HepG2 (cell line): ENCODE measurements around the gene SMC1B. TPM values are rescaled to one million over a fixed set of nuclear protein-coding genes. Genes with fewer than 3 reads are reported as not detected.

Experiments used
- KLF12 ChIP-seq: sonication (generic); formaldehyde crosslinking; IDR thresholded peaks from 2 replicates; pipeline ENCODE4 v1.4.0; 2020; ENCODE audit warnings: missing genetic modification reagents, borderline replicate concordance
- MTERF4 ChIP-seq: sonication (generic); formaldehyde crosslinking; IDR thresholded peaks from 2 replicates; pipeline ENCODE4 v1.8.0; 2023; ENCODE audit warnings: mild to moderate bottlenecking, missing genetic modification reagents
- NFAT5 ChIP-seq: sonication (generic); formaldehyde crosslinking; IDR thresholded peaks from 2 replicates; pipeline ENCODE4 v1.4.0; 2020; ENCODE audit warnings: missing genetic modification reagents
- PHF8 ChIP-seq: sonication (generic); formaldehyde crosslinking; IDR thresholded peaks from 2 replicates; pipeline ENCODE4 v1.5.0; 2020; ENCODE audit warnings: missing genetic modification reagents
- TERF1 ChIP-seq: sonication (generic); formaldehyde crosslinking; IDR thresholded peaks from 2 replicates; pipeline ENCODE4 v1.8.0; 2022; ENCODE audit warnings: mild to moderate bottlenecking, missing genetic modification reagents, moderate library complexity
- ZBTB40 ChIP-seq, 2 experiments: fragments of 450-650 bp in 1 of 2; sonication (generic) in 1 of 2; formaldehyde crosslinking in 1 of 2; IDR thresholded peaks; 2 replicates each; pipeline versions ENCODE4 v1.6.1 to v1.8.0; 2016 to 2022; ENCODE audit warnings: antibody characterized with exemption in 1 of 2, mild to moderate bottlenecking in 1 of 2, missing genetic modification reagents in 1 of 2
- ZMAT5 ChIP-seq: sonication (generic); formaldehyde crosslinking; IDR thresholded peaks from 2 replicates; pipeline ENCODE4 v1.5.0; 2020; ENCODE audit warnings: mild to moderate bottlenecking, low read depth, missing genetic modification reagents, borderline replicate concordance
- ZMYM3 ChIP-seq: sonication (generic); formaldehyde crosslinking; IDR thresholded peaks from 2 replicates; pipeline ENCODE4 v1.5.1; 2020; ENCODE audit warnings: mild to moderate bottlenecking, missing genetic modification reagents
- ZNF317 ChIP-seq: sonication (generic); formaldehyde crosslinking; IDR thresholded peaks from 2 replicates; pipeline ENCODE4 v1.5.0; 2020; ENCODE audit warnings: mild to moderate bottlenecking, missing genetic modification reagents
- polyA plus RNA-seq, 8 experiments: library from polyadenylated mRNA; depleted of rRNA in 3 of 8; stranded (reverse) in 7 of 8; unstranded in 1 of 8; fragments of >200 nt; fragmentation: Illumina TruSeq in 4 of 8; extraction: Trizol in 4 of 8; gene quantifications; 2 replicates each; pipeline versions ENCODE4 v1.2.1 to v1.2.3, GENCODE V29; 2011 to 2016; ENCODE audit warnings: low read depth in 4 of 8, missing spikeins in 1 of 8, mixed read lengths in 1 of 8; ENCODE audit not compliant: insufficient read depth in 1 of 8
- total RNA-seq, 5 experiments: library from RNA; depleted of rRNA; stranded (reverse); fragments of >200 nt; fragmentation: Illumina TruSeq; extraction: Trizol; gene quantifications; 2 replicates each; pipeline ENCODE4 v1.2.3, GENCODE V29; 2016; ENCODE audit warnings: low read depth in 1 of 5

The SMC1B gene
- total and polyA plus RNA-seq, 2 of the 13 experiments (the other 11 are each of a cell fraction or from before 2014, with no cell fraction given), result not detected

DNA sequence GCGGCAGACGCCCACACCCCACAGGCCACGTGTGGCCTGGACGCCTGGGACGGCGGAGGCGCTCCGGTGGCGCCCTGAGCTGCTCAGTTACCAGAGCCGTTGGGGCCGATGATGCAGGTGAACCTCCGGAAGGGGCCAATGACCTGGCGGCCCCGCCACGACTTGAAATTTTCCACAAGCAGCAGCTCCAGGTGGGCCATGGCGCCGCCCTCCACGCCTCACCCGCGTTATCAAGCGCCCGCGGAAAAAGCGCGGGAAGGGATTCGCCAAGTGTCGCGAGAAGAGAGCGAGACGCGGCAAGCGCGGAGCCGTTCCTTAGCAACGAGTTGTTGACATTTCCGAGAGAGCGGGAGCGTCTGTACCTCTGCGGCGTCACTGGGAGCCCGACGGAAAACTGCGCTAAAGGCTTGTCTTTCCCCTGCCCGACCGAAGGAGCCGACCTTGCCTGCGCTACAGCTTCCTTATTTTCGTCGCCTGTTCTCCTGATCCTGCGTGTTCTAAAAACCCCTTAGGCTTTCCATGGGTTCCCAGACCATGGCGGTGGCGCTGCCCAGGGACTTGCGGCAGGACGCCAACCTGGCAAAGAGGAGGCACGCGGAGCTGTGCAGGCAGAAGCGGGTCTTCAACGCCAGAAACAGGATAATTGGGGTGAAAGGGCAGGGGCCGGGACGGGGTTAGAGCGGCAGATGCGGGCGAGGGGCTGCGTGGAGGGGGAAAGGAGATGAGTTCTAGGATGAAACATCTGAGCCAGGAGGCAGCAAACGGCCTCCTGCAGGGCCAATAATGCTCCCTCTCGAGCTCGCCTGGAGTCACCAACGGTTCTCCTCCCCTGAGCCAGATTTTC is at the start of gene SMC1B, which contains the start of gene RIBC2 (continued):
- no peak for TF ChIP-seq NFAT5
- no peak for TF ChIP-seq MTERF4
- no peak for TF ChIP-seq KLF12
- no peak for TF ChIP-seq ZMAT5 (CRISPR knock-in tag)
- TF ChIP-seq ZMYM3 (CRISPR knock-in tag), result no peak
- TF ChIP-seq TERF1 (CRISPR knock-in tag), result no peak
- TF ChIP-seq ZNF317 (CRISPR knock-in tag), result 0 out of 2 replicates have a peak, but pooled peaks have one; percentile 63
- no peak for TF ChIP-seq ZBTB40 (IDR thresholded peaks at IDR 0.05)
- TF ChIP-seq ZBTB40 (CRISPR knock-in tag; IDR thresholded peaks at IDR 0.05), result peak; percentile 62; the same call in 1 of the 2 replicates
- TF ChIP-seq PHF8 (CRISPR knock-in tag), result 0 out of 2 replicates have a peak, but pooled peaks have one; percentile 27
